Activated CD8-positive, alpha-beta memory T cell treated with anti-CD3 and anti-CD28 coated beads, Interleukin-2, amount 50 U/mL, for 1 hour (primary cell): ENCODE measurements around the gene UNC5C.

Source experiments
- DNase-seq: peaks from one replicate; pipeline ENCODE4 v3.0.0-alpha.2; 2020; ENCODE audit errors: extremely low read depth

UNC5C gene

DNA sequence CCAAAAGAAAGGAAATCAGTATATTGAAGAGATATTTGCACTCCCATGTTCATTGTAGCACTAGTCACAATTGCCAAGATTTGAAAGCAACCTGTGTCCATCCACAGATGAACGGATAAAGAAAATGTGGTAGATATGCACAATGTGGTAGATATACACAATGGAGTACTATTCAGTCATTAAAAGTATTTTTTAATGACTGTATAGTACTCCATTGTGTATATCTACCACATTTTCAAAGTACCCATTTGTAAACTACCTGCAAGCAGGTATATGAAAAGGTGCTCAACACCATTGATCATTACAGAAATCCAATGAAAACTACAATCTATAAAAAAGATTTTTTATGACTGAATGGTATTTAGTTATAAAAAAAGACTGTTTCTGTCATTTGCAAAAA lies 200.4 kb downstream of the UNC5C start:
- no peak for DNase-seq

GRCh38 chr4:95343235-95343634 lies 205.5 kb downstream of the UNC5C start:
- no peak for DNase-seq

GRCh38 chr4:95340191-95340590 lies 208.6 kb downstream of the UNC5C start:
- no peak for DNase-seq

GRCh38 chr4:95325665-95326064 lies 223.1 kb downstream of the UNC5C start:
- no peak for DNase-seq

DNA sequence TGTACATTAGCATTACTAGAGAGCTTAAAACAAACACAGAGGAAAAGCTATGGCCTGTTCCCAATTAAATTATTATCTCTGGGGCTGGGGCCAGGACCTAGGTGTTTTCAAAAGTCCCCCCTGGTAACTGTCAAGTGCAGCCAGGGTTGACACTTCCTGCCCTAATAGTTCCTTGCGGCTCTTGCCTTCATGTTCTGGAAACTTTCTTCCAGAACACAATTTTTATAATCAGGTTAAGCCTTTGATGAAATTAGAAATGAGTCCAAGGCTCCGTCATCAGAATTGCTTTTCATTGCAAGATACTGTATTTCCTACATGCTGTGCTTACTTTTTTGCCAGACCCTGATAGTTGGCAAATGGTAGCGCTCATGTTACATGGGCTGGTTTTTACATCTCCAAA lies 229.6 kb downstream of the UNC5C start:
- no peak for DNase-seq

DNA sequence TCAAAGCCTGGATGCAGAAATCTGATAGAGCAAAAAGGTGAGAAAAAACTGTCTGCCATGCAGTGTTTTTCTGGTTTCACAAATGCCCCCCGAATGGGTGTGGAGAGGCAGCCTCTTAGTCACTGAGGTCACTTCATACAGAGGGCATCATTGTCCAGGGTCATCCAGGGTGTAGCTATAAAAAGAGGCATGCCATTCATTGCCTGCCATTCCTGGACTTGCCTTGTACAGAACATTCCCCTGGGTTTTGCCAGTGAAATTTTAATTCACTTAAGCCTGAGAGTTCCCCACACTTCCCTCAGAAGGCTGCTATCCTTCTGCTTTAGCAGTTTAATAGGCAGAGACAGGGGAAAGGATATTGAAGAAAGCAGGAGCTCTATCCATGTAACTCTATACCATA lies 230.3 kb downstream of the UNC5C start:
- no peak for DNase-seq

DNA sequence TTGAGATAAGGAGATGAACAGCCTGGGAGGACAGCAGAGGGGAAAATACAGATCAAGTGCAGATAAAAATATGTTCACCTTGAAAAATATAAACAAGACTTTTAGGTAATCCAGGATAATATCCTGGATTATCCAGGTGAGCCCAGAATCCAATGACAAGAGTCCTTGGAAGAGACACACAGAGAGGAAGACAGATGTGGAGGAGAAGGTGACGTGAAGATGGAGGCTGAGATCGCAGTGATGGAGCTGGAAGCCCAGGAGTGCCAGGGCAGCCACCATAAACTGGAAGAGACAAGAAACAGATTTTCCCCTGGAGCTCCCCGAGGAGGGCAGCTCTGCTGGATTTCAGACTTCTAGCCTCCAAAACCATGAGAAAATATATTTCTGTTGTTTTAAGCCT lies 230.7 kb downstream of the UNC5C start:
- DNase-seq = no peak

GRCh38 chr4:95317085-95317793 lies 231.5 kb downstream of the UNC5C start:
- no peak for DNase-seq

DNA sequence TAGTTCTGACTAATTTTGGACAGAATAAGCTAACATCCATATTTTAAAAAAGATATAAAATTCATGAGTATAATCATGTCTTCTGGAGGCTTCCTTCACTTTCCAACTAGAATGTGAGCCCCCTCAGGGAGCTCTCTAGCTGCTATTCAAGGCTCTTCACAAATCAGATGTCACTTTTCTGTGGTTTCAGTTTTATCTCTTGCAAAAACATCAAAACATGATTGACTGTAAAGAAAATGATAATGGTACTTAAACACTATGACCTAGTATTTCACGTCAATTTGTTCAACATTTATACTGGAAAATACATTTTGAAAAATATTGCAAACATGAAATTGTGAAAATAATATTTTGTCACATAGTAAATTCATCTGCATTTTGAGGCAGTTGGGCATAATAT lies 234.2 kb downstream of the UNC5C start:
- DNase-seq = no peak

DNA sequence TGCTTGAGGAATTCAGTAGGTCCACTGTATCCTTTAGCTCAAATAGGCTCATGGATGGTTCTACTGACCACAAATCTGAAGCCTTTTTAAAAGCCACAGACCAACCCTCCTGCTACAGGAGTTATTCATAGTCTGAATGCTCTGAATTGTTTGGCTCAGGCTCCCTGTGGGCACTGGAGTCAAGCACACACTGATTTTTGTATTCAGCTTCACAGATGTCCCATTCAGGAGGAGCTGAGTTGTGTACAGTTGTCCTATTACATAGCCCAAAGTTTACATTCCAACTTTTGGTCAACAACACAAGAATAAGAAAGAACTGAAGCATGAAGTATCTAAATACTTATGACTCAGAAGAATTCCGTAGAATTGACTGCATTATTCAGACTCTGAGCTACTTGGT lies 243.9 kb downstream of the UNC5C start:
- no peak for DNase-seq

- DNase-seq = no peak
Measured at GRCh38 chr4:95300304-95300703, 248.5 kb downstream of the UNC5C start.

DNA sequence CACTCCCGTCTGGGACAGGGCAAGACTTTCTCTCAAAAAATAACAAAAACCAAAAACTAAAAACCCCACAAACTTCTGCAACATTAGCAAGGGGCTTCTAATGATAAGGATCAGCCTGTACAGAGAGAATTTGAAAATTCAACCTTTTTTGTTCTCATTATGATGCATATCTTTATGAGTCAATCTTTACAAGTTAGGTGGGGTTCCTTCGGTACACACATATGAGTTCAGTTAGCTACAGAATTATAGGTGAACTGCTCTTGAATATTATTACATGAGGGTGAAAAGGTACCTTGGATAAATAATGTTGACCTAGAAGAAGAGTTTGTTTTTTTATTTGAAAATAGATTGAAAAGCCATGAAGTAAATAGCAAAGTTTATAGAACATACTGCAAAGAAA lies 252.7 kb downstream of the UNC5C start:
- DNase-seq = no peak

- DNase-seq = no peak
Measured at GRCh38 chr4:95295157-95295556, 253.6 kb downstream of the UNC5C start.

DNA sequence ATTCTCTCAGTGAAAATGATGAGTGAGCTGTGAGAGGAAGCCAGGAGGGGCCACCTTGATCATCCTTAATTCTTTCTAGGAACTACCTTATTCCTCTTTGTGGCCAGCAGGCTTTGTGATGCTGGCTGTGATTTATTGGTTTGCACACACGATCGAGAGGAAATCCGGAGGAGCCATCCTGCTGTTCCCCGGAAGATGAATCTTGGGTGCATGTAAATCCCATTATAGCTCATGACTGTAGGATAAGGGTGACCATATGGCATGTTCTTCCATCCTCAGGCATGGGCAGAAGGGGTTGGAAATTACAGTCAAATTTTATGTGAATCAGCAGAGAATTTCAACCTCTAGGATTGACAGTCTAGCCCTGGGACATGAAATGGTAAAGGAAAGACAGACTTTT lies 254.5 kb downstream of the UNC5C start:
- no peak for DNase-seq

DNA sequence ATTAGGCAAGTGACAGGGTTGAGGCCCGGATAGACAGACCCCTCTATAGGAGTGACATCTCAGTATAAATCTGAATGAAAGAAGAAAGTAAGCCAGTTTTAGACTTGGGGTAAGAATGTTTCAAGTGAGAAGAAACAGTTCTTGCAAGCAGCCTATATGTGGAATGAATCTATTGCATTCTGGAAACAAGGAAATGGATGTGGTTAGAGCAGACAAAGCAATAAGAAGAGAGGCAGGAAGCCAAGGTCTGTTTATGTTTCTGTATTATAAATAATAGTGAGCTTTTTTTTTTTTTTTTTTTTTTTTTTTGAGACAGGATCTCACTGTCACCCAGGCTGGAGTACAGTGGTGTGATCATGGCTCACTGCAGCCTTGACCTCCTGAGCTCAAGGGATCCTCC lies 255.8 kb downstream of the UNC5C start:
- no peak for DNase-seq

GRCh38 chr4:95290702-95291101 lies 258.1 kb downstream of the UNC5C start:
- DNase-seq = no peak

GRCh38 chr4:95289028-95289634 lies 259.6 kb downstream of the UNC5C start:
- no peak for DNase-seq

GRCh38 chr4:95288552-95288951 lies 260.2 kb downstream of the UNC5C start:
- no peak for DNase-seq

DNA sequence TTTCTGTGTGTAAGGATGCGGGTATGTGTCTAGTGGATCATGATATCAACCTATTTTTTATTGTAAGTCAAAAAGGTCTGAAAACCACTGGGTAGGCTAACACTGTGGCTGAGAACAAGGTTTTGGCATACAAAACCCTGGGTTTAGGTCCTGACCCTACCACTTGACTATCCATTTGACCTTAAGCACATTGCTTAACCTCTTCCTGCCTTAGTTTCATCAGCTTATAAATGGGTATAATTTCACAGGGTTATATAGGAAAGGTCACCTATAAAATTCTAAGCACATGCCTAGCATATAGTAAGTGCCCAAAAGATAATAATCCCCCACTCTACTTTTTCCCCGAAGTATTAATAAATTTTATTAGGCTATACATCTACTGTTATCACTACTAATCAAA lies 263.0 kb downstream of the UNC5C start:
- DNase-seq = no peak

DNA sequence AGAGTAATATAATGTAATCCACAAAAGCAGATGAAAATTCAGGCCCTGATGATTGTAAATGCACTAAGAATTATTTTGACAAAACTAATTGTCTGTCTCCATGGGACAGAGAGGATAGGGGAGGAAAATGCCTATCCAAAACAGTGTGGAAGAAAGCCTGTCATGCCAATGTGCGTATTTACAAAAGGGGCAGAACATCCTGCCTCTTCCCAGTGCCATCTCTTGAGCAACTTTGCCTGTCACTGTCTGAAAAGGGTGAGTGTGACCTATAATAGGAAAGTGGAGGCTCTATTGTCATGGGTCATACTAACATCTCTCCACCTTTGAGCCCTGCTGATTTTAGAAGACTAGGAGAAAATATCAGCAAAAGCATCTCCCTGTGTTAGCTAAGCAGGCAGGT lies 264.1 kb downstream of the UNC5C start:
- DNase-seq = no peak

- DNase-seq = no peak
Measured at GRCh38 chr4:95283320-95283719, 265.5 kb downstream of the UNC5C start.

GRCh38 chr4:95272797-95273196 lies 276.0 kb downstream of the UNC5C start:
- no peak for DNase-seq

- DNase-seq = no peak
Measured at GRCh38 chr4:95272036-95272435, 276.7 kb downstream of the UNC5C start.
